Endothelial cell of umbilical vein (primary cell): ENCODE data around the gene SLFN14. TPM values are rescaled to one million over a fixed set of nuclear protein-coding genes. Genes with fewer than 3 reads are reported as not detected.

Source experiments
- BruUV-seq: library from RNA; stranded (reverse); fragments of 400-500 nt; replicated peaks from 2 replicates; lab custom pipeline; 2021; lab: Mats Ljungman, UMichigan
- CTCF ChIA-PET: fragments of 300-600, 350-600 bp; sonication (Branson Sonifier 250); formaldehyde crosslinking; loops from one replicate; lab custom pipeline; 2021; ENCODE audit warnings: antibody characterized with exemption, inconsistent platforms; lab: Charles Lee
- POLR2A ChIA-PET: fragments of 300-600, 350-600 bp; sonication (Branson Sonifier 250); formaldehyde crosslinking; loops from one replicate; lab custom pipeline; 2021; ENCODE audit warnings: antibody characterized with exemption, inconsistent platforms; lab: Charles Lee
- DNase-seq: peaks from one replicate; pipeline ENCODE4 v3.0.0-alpha.2; 2011; ENCODE audit warnings: low read depth, low spot score
- FAIRE-seq: peaks from 2 replicates; lab custom pipeline; 2011; peaks lifted over from hg19 to GRCh38; lab: Jason Lieb, UNC
- H2AFZ ChIP-seq: 2 replicates; pipeline ENCODE4 v1.6.0; 2012; ENCODE audit warnings: low read depth, low read length, control low read depth, inconsistent platforms
- H3K27ac ChIP-seq: 2 replicates; pipeline ENCODE4 v1.5.1; 2011; ENCODE audit warnings: low read depth, mild to moderate bottlenecking, control low read depth, low read length, moderate library complexity; ENCODE audit not compliant: insufficient read depth
- H3K27me3 ChIP-seq, 2 experiments: 2 replicates each; pipeline versions ENCODE4 v1.6.0 to v1.6.1; 2011; ENCODE audit warnings: low read length in 2 of 2, mixed read lengths in 1 of 2; ENCODE audit not compliant: control insufficient read depth in 2 of 2, insufficient read depth in 2 of 2
- H3K36me3 ChIP-seq, 2 experiments: 2 replicates in 1 of 2; 3 replicates in 1 of 2; pipeline ENCODE4 v1.5.1; 2011; ENCODE audit warnings: low read length in 2 of 2, mild to moderate bottlenecking in 1 of 2, moderate library complexity in 1 of 2; ENCODE audit not compliant: control insufficient read depth in 2 of 2, insufficient read depth in 2 of 2; ENCODE audit errors: extremely low read depth in 1 of 2
- H3K4me1 ChIP-seq: 3 replicates; pipeline ENCODE4 v1.5.1; 2011; ENCODE audit warnings: mild to moderate bottlenecking, low read length; ENCODE audit not compliant: control insufficient read depth, insufficient read depth; ENCODE audit errors: extremely low read depth
- H3K4me2 ChIP-seq: 2 replicates; pipeline ENCODE4 v1.6.1; 2011; ENCODE audit warnings: low read length, control low read depth, mixed read lengths; ENCODE audit not compliant: insufficient read depth
- H3K4me3 ChIP-seq, 3 experiments: fragments of 200-600 bp in 1 of 3; sonication (generic), shearing (Covaris generic) in 1 of 3; replicated peaks in 1 of 3; 2 replicates each; pipeline ENCODE4 v1.5.1; 2011 to 2016; ENCODE audit warnings: control low read depth in 3 of 3, low read length in 3 of 3, mild to moderate bottlenecking in 2 of 3, inconsistent platforms in 1 of 3, low read depth in 1 of 3, moderate library complexity in 1 of 3; ENCODE audit not compliant: insufficient read depth in 1 of 3
- H3K79me2 ChIP-seq: 2 replicates; pipeline ENCODE4 v1.6.0; 2012; ENCODE audit warnings: low read length, inconsistent platforms; ENCODE audit not compliant: control insufficient read depth, insufficient read depth
- H3K9ac ChIP-seq: replicated peaks from 2 replicates; pipeline ENCODE3; 2011; ENCODE audit warnings: low read length, control low read depth; ENCODE audit not compliant: insufficient read depth; ENCODE audit errors: extremely low read depth
- H3K9me1 ChIP-seq: replicated peaks from 3 replicates; pipeline ENCODE4 v1.6.0; 2011; ENCODE audit warnings: mild to moderate bottlenecking, low read length; ENCODE audit not compliant: control insufficient read depth, insufficient read depth; ENCODE audit errors: extremely low read depth
- H3K9me3 ChIP-seq: replicated peaks from 2 replicates; pipeline ENCODE4 v1.5.1; 2012; ENCODE audit warnings: low read length, inconsistent platforms; ENCODE audit not compliant: control insufficient read depth, insufficient read depth
- H4K20me1 ChIP-seq: replicated peaks from 2 replicates; pipeline ENCODE3; 2011; ENCODE audit warnings: mild to moderate bottlenecking, low read length; ENCODE audit not compliant: control insufficient read depth, insufficient read depth; ENCODE audit errors: extremely low read depth
- CTCF ChIP-seq, 2 donors: IDR thresholded peaks; 1 replicate in 1 of 2; 2 replicates in 1 of 2; pipeline ENCODE4 v1.5.1; 2011; ENCODE audit warnings: low read length in 2 of 2, mild to moderate bottlenecking in 2 of 2, moderate library complexity in 2 of 2, control low read depth in 1 of 2, inconsistent platforms in 1 of 2, low read depth in 1 of 2; ENCODE audit not compliant: insufficient read depth in 1 of 2; ENCODE audit errors: extremely low read depth in 1 of 2
- EZH2 ChIP-seq: IDR thresholded peaks from 2 replicates; pipeline ENCODE4 v1.6.1; 2012; ENCODE audit warnings: borderline replicate concordance, low read depth, mild to moderate bottlenecking, moderate library complexity, low read length, inconsistent platforms; ENCODE audit not compliant: severe bottlenecking
- FOS ChIP-seq: IDR thresholded peaks from 2 replicates; pipeline ENCODE4 v1.6.1; 2011; ENCODE audit warnings: mild to moderate bottlenecking, low read length, moderate library complexity, borderline replicate concordance; ENCODE audit not compliant: insufficient read depth
- GATA2 ChIP-seq: IDR thresholded peaks from 2 replicates; pipeline ENCODE4 v1.7.0; 2011; ENCODE audit warnings: low read depth, mild to moderate bottlenecking, moderate library complexity, mixed read lengths, low read length; ENCODE audit not compliant: insufficient read length, insufficient read depth
- JUN ChIP-seq: IDR thresholded peaks from 2 replicates; pipeline ENCODE4 v1.6.1; 2011; ENCODE audit warnings: borderline replicate concordance, low read depth; ENCODE audit not compliant: insufficient read length, insufficient read depth
- MYC ChIP-seq: IDR thresholded peaks from one replicate; pipeline ENCODE4 v1.6.1; 2011; ENCODE audit warnings: mild to moderate bottlenecking, low read depth, low read length
- POLR2A ChIP-seq: IDR thresholded peaks from 2 replicates; pipeline ENCODE4 v1.6.1; 2012; ENCODE audit warnings: low read depth, mild to moderate bottlenecking, control low read depth, low read length
- POLR2AphosphoS5 ChIP-seq: IDR thresholded peaks from 2 replicates; pipeline ENCODE4 v1.6.1; 2012; ENCODE audit warnings: low read depth, mild to moderate bottlenecking, control low read depth, low read length, moderate library complexity; ENCODE audit not compliant: insufficient read depth
- dilution Hi-C: fragments of 300-500 bp; cut with MboI; formaldehyde crosslinking; loops from one replicate; pipeline ENCODE4 v1.15.0; 2019; ENCODE audit warnings: low sequenced_read_pairs; ENCODE audit not compliant: extremely low pct_ligation_motif_present
- intact Hi-C: fragments of 100-400 bp; cut with micrococcal nuclease; formaldehyde crosslinking; loops from one replicate; pipeline ENCODE4 v1.10.0; 2022
- polyA plus RNA-seq, 4 experiments: library from polyadenylated mRNA; depleted of rRNA in 3 of 4; stranded (reverse) in 3 of 4; unstranded in 1 of 4; fragments of >200 nt; gene quantifications; 2 replicates each; pipeline versions ENCODE4 v1.2.1 to v1.2.3, GENCODE V29; 2011 to 2012; ENCODE audit warnings: missing spikeins in 1 of 4
- total RNA-seq: library from RNA; stranded (reverse); gene quantifications from 2 replicates; pipeline ENCODE4 v1.2.3, GENCODE V29; 2021
- TF ChIP-seq, protein P1 (sequence below): IDR thresholded peaks from 2 replicates; pipeline ENCODE4 v1.6.1; 2011; ENCODE audit not compliant: insufficient read depth, insufficient read length

The SLFN14 gene
- total and polyA plus RNA-seq, 2 donors (not counting 3 experiments of a cell fraction or from before 2014, with no cell fraction given), result not detected

GRCh38 chr17:35557353-35557752 lies 3.3 kb downstream of the SLFN14 start:
- H3K27me3 ChIP-seq, result peaks cover 23 to 32% of the 10 kb centered on the region in 2 experiments
- no peaks in the 10 kb centered on the region for H3K9me3 ChIP-seq
- intact Hi-C loops, result no loop called here
- H3K4me1 ChIP-seq, result no peaks in the 10 kb centered on the region
- H3K9me1 ChIP-seq, result no peaks in the 10 kb centered on the region
- no TSS peak for BruUV-seq
- ChIA-PET POLR2A (no interaction called here), CTCF (no interaction called here)
- FAIRE-seq (no peak), DNase-seq (no peak)
- no peaks in the 10 kb centered on the region for H3K36me3 ChIP-seq
- H3K9ac ChIP-seq, result no peak overlapping the region
- TF ChIP-seq POLR2A (no peak), CTCF (IDR thresholded peaks at IDR 0.05; ENCODE audit: extremely low read depth in 1 of 2, insufficient read depth in 1 of 2, low read depth in 1 of 2, low read length in 2 of 2) (no peak), GATA2 (no peak), MYC (no peak), JUN (no peak), FOS (no peak), EZH2 (no peak), POLR2AphosphoS5 (no peak)
- TF ChIP-seq, protein P1, sequence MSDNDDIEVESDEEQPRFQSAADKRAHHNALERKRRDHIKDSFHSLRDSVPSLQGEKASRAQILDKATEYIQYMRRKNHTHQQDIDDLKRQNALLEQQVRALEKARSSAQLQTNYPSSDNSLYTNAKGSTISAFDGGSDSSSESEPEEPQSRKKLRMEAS, result no peak
- H2AFZ ChIP-seq, result no peak overlapping the region
- H3K79me2 ChIP-seq, result no peaks in the 10 kb centered on the region
- H4K20me1 ChIP-seq, result no peaks in the 10 kb centered on the region
- no peak overlapping the region for H3K4me3 ChIP-seq
- dilution Hi-C loops, result no loop called here
- H3K4me2 ChIP-seq, result no peak overlapping the region
- no peak overlapping the region for H3K27ac ChIP-seq
